ENCODE measurements around the gene SHROOM3.

- no peak for TF ChIP-seq CTCF (IDR thresholded peaks at IDR 0.05)
- no peak for TF ChIP-seq POLR2A (IDR thresholded peaks at IDR 0.05; ENCODE audit: low read depth)
- TF ChIP-seq EP300 (IDR thresholded peaks at IDR 0.05) = no peak
Measured at GRCh38 chr4:76729460-76729859, 294.4 kb downstream of the SHROOM3 start.

Data from esophagus muscularis mucosa (tissue), 4 donors.